ENCODE results near the gene MEOX1.
"Not testable (repeated sequence)": the region's sequence is repeated elsewhere in the genome, so short reads cannot be mapped to it uniquely, and the experiment has no call there.

Gene MEOX1

GRCh38 chr17:43661699-43662412 is at the start of gene MEOX1:
TSS of gene MEOX1 (minus strand) at chr17:43661922. CDS start at chr17:43661534, 388 bp downstream.
- DNase-seq = peak; percentile 15

GRCh38 chr17:43710101-43710500 is 48.4 kb upstream of the MEOX1 start:
- DNase-seq = no peak

GRCh38 chr17:43709210-43709609 is 47.5 kb upstream of the MEOX1 start:
- no peak for DNase-seq

- no peak for DNase-seq
Measured at GRCh38 chr17:43707184-43707583, 45.5 kb upstream of the MEOX1 start.

- DNase-seq = no peak
Measured at GRCh38 chr17:43706235-43706634, 44.5 kb upstream of the MEOX1 start.

- DNase-seq = no peak
Measured at GRCh38 chr17:43703630-43704029, 41.9 kb upstream of the MEOX1 start.

- DNase-seq = no peak
Measured at GRCh38 chr17:43702637-43703036, 40.9 kb upstream of the MEOX1 start.

GRCh38 chr17:43701318-43701743 is 39.6 kb upstream of the MEOX1 start:
- peak; percentile 17 for DNase-seq

GRCh38 chr17:43699438-43699756 is 37.7 kb upstream of the MEOX1 start:
- DNase-seq = no peak

GRCh38 chr17:43698678-43699437 is 37.1 kb upstream of the MEOX1 start:
- DNase-seq = no peak

- DNase-seq = no peak
Measured at GRCh38 chr17:43697937-43698336, 36.2 kb upstream of the MEOX1 start.

GRCh38 chr17:43696891-43697290 is 35.2 kb upstream of the MEOX1 start:
- no peak for DNase-seq

- DNase-seq = no peak
Measured at GRCh38 chr17:43695970-43696865, 34.5 kb upstream of the MEOX1 start.

GRCh38 chr17:43694081-43694870 is 32.6 kb upstream of the MEOX1 start:
- peak; percentile 90 for DNase-seq

- DNase-seq = no peak
Measured at GRCh38 chr17:43691317-43691693, 29.6 kb upstream of the MEOX1 start.

- no peak for DNase-seq
Measured at GRCh38 chr17:43690624-43691316, 29.0 kb upstream of the MEOX1 start.

GRCh38 chr17:43689814-43690213 is 28.1 kb upstream of the MEOX1 start:
- DNase-seq = no peak

- DNase-seq = no peak
Measured at GRCh38 chr17:43689131-43689530, 27.4 kb upstream of the MEOX1 start.

- not testable (repeated sequence) for DNase-seq
Measured at GRCh38 chr17:43686957-43687356, 25.2 kb upstream of the MEOX1 start.

GRCh38 chr17:43683928-43684653 is 22.4 kb upstream of the MEOX1 start:
- no peak for DNase-seq

GRCh38 chr17:43680461-43680860 is 18.7 kb upstream of the MEOX1 start:
- no peak for DNase-seq
